ENCODE results near the gene SLC5A4. TPM values are rescaled to one million over a fixed set of nuclear protein-coding genes. Genes with fewer than 3 reads are reported as not detected.

SLC5A4 gene
- total and polyA plus RNA-seq, 2 donors (not counting 1 experiment from before 2014, with no cell fraction given): not detected

GRCh38 chr22:32218470-32218869 lies 36.7 kb downstream of the SLC5A4 start:
- Mint-ChIP-seq H3K27me3 (peaks cover 18% of the 10 kb centered on the region), H3K4me1 (no peaks in the 10 kb centered on the region), H3K9me3 (ENCODE audit: insufficient read depth) (peaks cover 3% of the 10 kb centered on the region), H3K27ac (no peak overlapping the region), H3K4me3 (no peak overlapping the region)
- H3K4me2 ChIP-seq (replicated peaks; ENCODE audit: low read depth, low read length, poor library complexity, severe bottlenecking): no peak overlapping the region
- H3K4me1 ChIP-seq (ENCODE audit: control insufficient read depth in 2 of 2, insufficient read depth in 2 of 2, low read length in 2 of 2): no peaks in the 10 kb centered on the region
- ChIA-PET POLR2A (no interaction called here), CTCF (interaction anchor here (0.7 kb wide), 2 partner anchors 11 to 62 kb away, joined by 3 read pairs; no protein-coding TSS in a partner anchor)
- no peaks in the 10 kb centered on the region for H3K79me2 ChIP-seq (ENCODE audit: control insufficient read depth, insufficient read depth, low read length)
- no peaks in the 10 kb centered on the region for H3K9me3 ChIP-seq (ENCODE audit: control extremely low read depth in 1 of 3, control insufficient read depth in 2 of 3, insufficient read depth in 1 of 3, low read length in 2 of 3)
- WGBS (ENCODE audit: insufficient coverage): 91% methylated on average over 5 of the region's 6 CpGs
- intact Hi-C loops (cut with micrococcal nuclease): no loop called here
- peaks cover 0 to 5% (median 2%) of the 10 kb centered on the region in 4 experiments for H3K27me3 ChIP-seq (replicated peaks in 1 of 4; ENCODE audit: control extremely low read depth in 1 of 4, control insufficient read depth in 3 of 4, insufficient read depth in 4 of 4, low read length in 3 of 4)
- H3K27ac ChIP-seq (ENCODE audit: low read length in 2 of 2): no peak overlapping the region
- TF ChIP-seq CTCF (IDR thresholded peaks at IDR 0.05) (no peak), EZH2 (IDR thresholded peaks at IDR 0.05; ENCODE audit: borderline replicate concordance, insufficient read depth, low read depth, low read length, poor library complexity, severe bottlenecking) (no peak)
- no peak overlapping the region for H3K9ac ChIP-seq (ENCODE audit: low read length)
- H2AFZ ChIP-seq (ENCODE audit: insufficient read depth, low read depth, low read length, poor library complexity, severe bottlenecking): no peak overlapping the region
- ATAC-seq (ENCODE audit: low read depth) (no peak), DNase-seq (no peak)
- H3K36me3 ChIP-seq (replicated peaks in 1 of 2; ENCODE audit: control extremely low read depth in 1 of 2, control insufficient read depth in 1 of 2, extremely low read depth in 1 of 2, insufficient read depth in 2 of 2, low read length in 1 of 2): no peaks in the 10 kb centered on the region
- H3K4me3 ChIP-seq (ENCODE audit: control extremely low read depth in 1 of 5, extremely low read depth in 1 of 5, insufficient read depth in 1 of 5, low read depth in 2 of 5, low read length in 4 of 5): no peak overlapping the region
- H4K20me1 ChIP-seq (ENCODE audit: control insufficient read depth, insufficient read depth, low read length, poor library complexity, severe bottlenecking): no peaks in the 10 kb centered on the region

GRCh38 chr22:32217465-32217864 lies 37.7 kb downstream of the SLC5A4 start:
- Mint-ChIP-seq H3K9me3 (ENCODE audit: insufficient read depth) (peaks cover 3% of the 10 kb centered on the region), H3K27me3 (peaks cover 21% of the 10 kb centered on the region), H3K27ac (no peak overlapping the region), H3K4me1 (no peaks in the 10 kb centered on the region), H3K4me3 (no peak overlapping the region)
- Histone ChIP-seq H3K27ac (ENCODE audit: low read length in 2 of 2) (no peak overlapping the region), H3K27me3 (replicated peaks in 1 of 4; ENCODE audit: control extremely low read depth in 1 of 4, control insufficient read depth in 3 of 4, insufficient read depth in 4 of 4, low read length in 3 of 4) (peaks cover 0 to 5% (median 2%) of the 10 kb centered on the region in 4 experiments), H3K9ac (ENCODE audit: low read length) (no peak overlapping the region), H3K9me3 (ENCODE audit: control extremely low read depth in 1 of 3, control insufficient read depth in 2 of 3, insufficient read depth in 1 of 3, low read length in 2 of 3) (no peaks in the 10 kb centered on the region), H2AFZ (ENCODE audit: insufficient read depth, low read depth, low read length, poor library complexity, severe bottlenecking) (no peak overlapping the region), H3K4me1 (ENCODE audit: control insufficient read depth in 2 of 2, insufficient read depth in 2 of 2, low read length in 2 of 2) (no peaks in the 10 kb centered on the region), H3K4me2 (replicated peaks; ENCODE audit: low read depth, low read length, poor library complexity, severe bottlenecking) (no peak overlapping the region), H3K36me3 (replicated peaks in 1 of 2; ENCODE audit: control extremely low read depth in 1 of 2, control insufficient read depth in 1 of 2, extremely low read depth in 1 of 2, insufficient read depth in 2 of 2, low read length in 1 of 2) (no peaks in the 10 kb centered on the region), H4K20me1 (ENCODE audit: control insufficient read depth, insufficient read depth, low read length, poor library complexity, severe bottlenecking) (no peaks in the 10 kb centered on the region), H3K4me3 (ENCODE audit: control extremely low read depth in 1 of 5, extremely low read depth in 1 of 5, insufficient read depth in 1 of 5, low read depth in 2 of 5, low read length in 4 of 5) (no peak overlapping the region), H3K79me2 (ENCODE audit: control insufficient read depth, insufficient read depth, low read length) (no peaks in the 10 kb centered on the region)
- no peak for ATAC-seq (ENCODE audit: low read depth)
- ChIA-PET CTCF (no interaction called here), POLR2A (no interaction called here)
- intact Hi-C loops (cut with micrococcal nuclease): no loop called here
- WGBS (ENCODE audit: insufficient coverage): no CpG with 5 or more reads among the region's 2 CpGs
- no peak for DNase-seq
- TF ChIP-seq EZH2 (IDR thresholded peaks at IDR 0.05; ENCODE audit: borderline replicate concordance, insufficient read depth, low read depth, low read length, poor library complexity, severe bottlenecking) (no peak), CTCF (IDR thresholded peaks at IDR 0.05) (no peak)

Measured in B cell (primary cell).